RWPE2 (cell line): Measurements from ENCODE around the gene MSGN1.

Experiments used
- ATAC-seq: fragments of 200-7000 bp; cut with Tn5 transposase; 3 replicates; pipeline ENCODE4 v1.9.1; 2021; ENCODE audit warnings: low read depth
- DNase-seq: peaks from one replicate; pipeline ENCODE4 v3.0.0-alpha.2; 2020; ENCODE audit warnings: low spot score
- H3K27ac ChIP-seq: fragments of 450-650 bp; 2 replicates; pipeline ENCODE4 v1.5.1; 2017; ENCODE audit warnings: mild to moderate bottlenecking; ENCODE audit not compliant: poor library complexity, severe bottlenecking
- H3K27me3 ChIP-seq: fragments of 250-450 bp; sonication (Bioruptor Pico); 2 replicates; pipeline ENCODE4 v1.5.1; 2021; ENCODE audit warnings: mild to moderate bottlenecking, moderate library complexity; ENCODE audit not compliant: insufficient read depth, poor library complexity, severe bottlenecking
- H3K36me3 ChIP-seq: fragments of 250-450 bp; sonication (Bioruptor Pico); 2 replicates; pipeline ENCODE4 v1.5.1; 2020; ENCODE audit warnings: low read depth, mild to moderate bottlenecking, moderate library complexity
- H3K4me1 ChIP-seq: fragments of 250-450 bp; sonication (Bioruptor Pico); 2 replicates; pipeline ENCODE4 v1.5.1; 2021; ENCODE audit warnings: mild to moderate bottlenecking, moderate library complexity; ENCODE audit not compliant: insufficient read depth, poor library complexity, severe bottlenecking
- H3K4me3 ChIP-seq: fragments of 250-450 bp; sonication (Bioruptor Pico); 2 replicates; pipeline ENCODE4 v1.5.1; 2021; ENCODE audit warnings: mild to moderate bottlenecking, moderate library complexity; ENCODE audit not compliant: severe bottlenecking
- H3K9me3 ChIP-seq: fragments of 250-450 bp; sonication (Bioruptor Pico); 2 replicates; pipeline ENCODE4 v1.5.1; 2021; ENCODE audit warnings: mild to moderate bottlenecking, moderate library complexity; ENCODE audit not compliant: severe bottlenecking
- TF ChIP-seq, protein P1 (sequence below): fragments of 450-650 bp; IDR thresholded peaks from one replicate; pipeline ENCODE4 v1.5.1; 2017; ENCODE audit warnings: mild to moderate bottlenecking, moderate library complexity; ENCODE audit not compliant: poor library complexity, severe bottlenecking

The MSGN1 gene

DNA sequence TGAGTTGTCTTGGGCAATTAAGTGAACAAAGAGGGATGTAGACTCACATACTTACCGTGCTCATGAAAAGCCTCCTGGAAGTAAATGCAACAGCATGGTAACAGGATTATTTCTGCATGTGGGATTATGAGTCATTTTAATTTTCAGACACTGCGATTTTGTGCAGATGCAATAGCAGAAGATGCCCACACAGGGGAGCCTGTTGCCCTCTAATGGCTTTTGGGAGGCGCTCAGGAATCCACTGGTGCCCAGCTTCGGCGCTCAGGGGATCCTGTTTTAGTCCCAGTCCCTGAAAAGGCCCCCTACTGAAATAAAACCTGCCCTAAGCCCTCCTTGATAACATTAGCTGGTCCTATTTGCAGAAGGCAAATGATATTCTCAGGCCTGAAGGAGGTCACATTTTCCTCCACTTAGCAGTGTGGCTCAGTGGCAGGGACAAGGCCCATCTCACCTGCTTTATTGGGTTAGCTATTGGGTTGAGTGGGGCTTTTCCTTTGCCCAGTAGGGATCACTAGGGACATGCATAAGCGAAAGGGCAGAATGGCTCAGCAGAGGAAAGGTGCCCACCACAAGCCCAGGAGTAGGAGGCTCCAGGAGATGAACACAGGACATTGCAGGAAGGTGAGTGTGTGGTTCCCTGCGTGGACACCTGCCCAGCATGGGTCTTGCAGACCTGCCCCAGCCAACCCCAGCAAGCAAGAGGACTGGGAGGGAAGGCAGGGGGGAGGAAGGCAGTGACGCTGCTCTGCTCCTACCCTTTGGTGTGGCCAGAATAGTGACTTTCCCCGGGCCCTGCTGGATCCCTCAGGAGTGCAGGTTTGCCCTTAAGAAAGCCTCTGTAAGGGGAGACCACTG lies 35.7 kb downstream of the MSGN1 start:
- Histone ChIP-seq H3K27ac (no peak overlapping the region), H3K36me3 (no peaks in the 10 kb centered on the region)
- ATAC-seq: peak; percentile 76

DNA sequence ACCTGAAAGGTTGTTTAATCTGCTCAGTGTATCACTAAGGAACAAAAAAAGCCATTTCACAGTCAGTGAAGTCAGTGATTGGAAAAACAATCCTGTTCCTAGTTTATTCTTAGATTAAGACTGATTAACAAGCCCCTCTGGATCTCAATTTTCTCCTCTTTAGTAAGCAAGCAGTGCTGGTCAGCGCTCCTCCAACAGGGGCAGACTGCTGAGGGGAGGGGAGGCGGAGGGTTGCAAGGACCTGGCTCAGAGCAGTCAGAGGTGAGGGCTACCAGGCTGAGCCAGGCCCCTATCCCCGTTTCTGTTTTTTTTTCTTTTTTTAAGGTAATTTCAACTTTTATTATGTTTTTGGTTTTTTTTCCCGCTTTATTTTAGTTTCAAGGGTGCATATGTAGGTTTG lies 37.5 kb downstream of the MSGN1 start:
- Histone ChIP-seq H3K36me3 (no peaks in the 10 kb centered on the region), H3K4me1 (no peaks in the 10 kb centered on the region), H3K9me3 (no peaks in the 10 kb centered on the region), H3K27me3 (no peaks in the 10 kb centered on the region), H3K27ac (no peak overlapping the region), H3K4me3 (no peak overlapping the region)
- TF ChIP-seq, protein P1, sequence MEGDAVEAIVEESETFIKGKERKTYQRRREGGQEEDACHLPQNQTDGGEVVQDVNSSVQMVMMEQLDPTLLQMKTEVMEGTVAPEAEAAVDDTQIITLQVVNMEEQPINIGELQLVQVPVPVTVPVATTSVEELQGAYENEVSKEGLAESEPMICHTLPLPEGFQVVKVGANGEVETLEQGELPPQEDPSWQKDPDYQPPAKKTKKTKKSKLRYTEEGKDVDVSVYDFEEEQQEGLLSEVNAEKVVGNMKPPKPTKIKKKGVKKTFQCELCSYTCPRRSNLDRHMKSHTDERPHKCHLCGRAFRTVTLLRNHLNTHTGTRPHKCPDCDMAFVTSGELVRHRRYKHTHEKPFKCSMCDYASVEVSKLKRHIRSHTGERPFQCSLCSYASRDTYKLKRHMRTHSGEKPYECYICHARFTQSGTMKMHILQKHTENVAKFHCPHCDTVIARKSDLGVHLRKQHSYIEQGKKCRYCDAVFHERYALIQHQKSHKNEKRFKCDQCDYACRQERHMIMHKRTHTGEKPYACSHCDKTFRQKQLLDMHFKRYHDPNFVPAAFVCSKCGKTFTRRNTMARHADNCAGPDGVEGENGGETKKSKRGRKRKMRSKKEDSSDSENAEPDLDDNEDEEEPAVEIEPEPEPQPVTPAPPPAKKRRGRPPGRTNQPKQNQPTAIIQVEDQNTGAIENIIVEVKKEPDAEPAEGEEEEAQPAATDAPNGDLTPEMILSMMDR: no peak
- DNase-seq: no peak
- ATAC-seq: no peak

More for the DNA sequence above, 35.7 kb downstream of the MSGN1 start:
- Histone ChIP-seq H3K4me1 (no peaks in the 10 kb centered on the region), H3K4me3 (no peak overlapping the region), H3K27me3 (no peaks in the 10 kb centered on the region), H3K9me3 (no peaks in the 10 kb centered on the region)
- TF ChIP-seq, protein P1: peak; percentile 88
- DNase-seq: no peak

DNA sequence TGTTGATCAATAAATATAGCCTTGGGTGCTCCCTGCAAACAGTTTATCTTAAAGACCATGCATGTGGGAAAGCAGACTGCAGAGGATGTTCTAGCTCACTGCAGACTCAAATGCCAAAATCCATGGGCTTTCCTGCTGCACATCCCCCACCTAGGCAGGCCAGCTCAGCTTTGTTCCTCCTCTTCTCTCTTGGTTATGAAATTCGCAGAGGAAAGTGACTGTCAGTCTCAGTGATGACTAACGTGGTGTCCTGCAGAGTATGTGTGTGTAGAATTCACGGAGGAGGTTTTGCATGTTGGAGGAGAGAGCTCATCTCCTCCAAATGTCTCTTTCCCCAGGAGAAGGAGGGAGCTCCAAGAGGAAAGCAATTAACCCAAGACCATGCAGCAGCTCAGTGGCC lies 40.8 kb downstream of the MSGN1 start:
- Histone ChIP-seq H3K36me3 (no peaks in the 10 kb centered on the region), H3K27me3 (no peaks in the 10 kb centered on the region), H3K9me3 (no peaks in the 10 kb centered on the region), H3K27ac (no peak overlapping the region), H3K4me3 (no peak overlapping the region), H3K4me1 (no peaks in the 10 kb centered on the region)
- TF ChIP-seq, protein P1: no peak
- DNase-seq (no peak), ATAC-seq (peak; percentile 61)

DNA sequence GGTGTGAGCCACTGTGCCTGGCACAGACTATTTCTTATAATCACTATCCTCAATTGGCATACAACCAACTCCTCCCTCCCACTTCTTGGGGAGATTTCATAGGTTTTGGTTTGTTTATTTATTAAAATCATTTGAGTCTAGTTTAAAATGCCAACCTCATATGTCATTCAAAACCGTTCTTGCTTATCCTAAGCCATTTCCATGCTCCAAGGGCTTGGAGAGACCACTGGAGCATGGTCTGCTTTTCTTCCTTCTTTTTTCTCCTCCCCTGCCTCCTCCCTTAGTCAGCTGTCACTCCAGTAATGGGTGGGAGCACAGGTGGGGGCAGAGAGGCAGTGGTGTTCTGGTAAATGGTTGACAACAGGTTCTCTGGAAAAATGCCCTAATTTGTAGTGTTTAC lies 41.8 kb downstream of the MSGN1 start:
- Histone ChIP-seq H3K36me3 (no peaks in the 10 kb centered on the region), H3K4me3 (no peak overlapping the region), H3K27me3 (no peaks in the 10 kb centered on the region), H3K9me3 (no peaks in the 10 kb centered on the region), H3K27ac (no peak overlapping the region), H3K4me1 (no peaks in the 10 kb centered on the region)
- DNase-seq (no peak), ATAC-seq (no peak)
- TF ChIP-seq, protein P1: no peak

DNA sequence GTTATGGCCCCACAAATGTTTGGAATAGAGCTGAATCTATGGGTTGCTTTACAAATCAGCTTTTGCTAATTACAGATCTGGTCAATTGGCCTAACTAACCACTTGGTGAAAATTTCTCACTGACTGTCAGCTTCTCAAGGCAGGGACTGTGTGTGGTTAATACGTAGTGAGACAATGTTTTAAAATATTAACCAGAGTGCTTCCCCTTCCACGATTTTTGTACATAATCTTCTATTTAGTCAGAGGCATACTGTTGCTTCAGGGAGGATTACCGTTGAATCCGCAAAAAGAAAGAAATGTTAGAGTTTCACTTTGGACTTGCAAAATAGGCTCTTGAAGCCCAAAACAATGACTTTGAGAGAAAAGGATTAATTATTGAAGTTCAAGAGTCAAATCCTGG lies 47.3 kb downstream of the MSGN1 start:
- Histone ChIP-seq H3K36me3 (no peaks in the 10 kb centered on the region), H3K4me1 (no peaks in the 10 kb centered on the region), H3K4me3 (no peak overlapping the region), H3K27ac (no peak overlapping the region), H3K27me3 (no peaks in the 10 kb centered on the region), H3K9me3 (no peaks in the 10 kb centered on the region)
- TF ChIP-seq, protein P1: no peak
- DNase-seq (no peak), ATAC-seq (no peak)
